Measurements from ENCODE around the gene QRICH2.

GRCh38 chr17:76304226-76305134 lies 3.6 kb downstream of the QRICH2 start:
- TF ChIP-seq POLR2A (IDR thresholded peaks at IDR 0.05) (no peak), CTCF (IDR thresholded peaks at IDR 0.05 in 8 of 11, conservative IDR thresholded peaks at IDR 0.05 in 3 of 11) (no peak), POLR2AphosphoS5 (IDR thresholded peaks at IDR 0.05) (no peak)

Measured in spleen (tissue), 7 donors.